GM12878 (cell line): ENCODE data around the gene ARHGAP9. TPM values are rescaled to one million over a fixed set of nuclear protein-coding genes. Genes with fewer than 3 reads are reported as not detected.

Experiments used
- ATAC-seq: fragments of 200-7000 bp; cut with Tn5 transposase; 3 replicates; pipeline ENCODE4 v1.9.1; 2020; ENCODE audit warnings: mild to moderate bottlenecking, moderate library complexity
- BruUV-seq: library from RNA; stranded (reverse); fragments of 400-500 nt; replicated peaks from 2 replicates; lab custom pipeline; 2021; lab: Mats Ljungman, UMichigan
- CTCF ChIA-PET: fragments of 300-600 bp; sonication (Branson Sonifier 250); formaldehyde crosslinking; extraction: SDS; loops from one replicate; lab custom pipeline; 2021; ENCODE audit warnings: inconsistent platforms; lab: Yijun Ruan, JAX
- POLR2A ChIA-PET: fragments of 350-600 bp; formaldehyde crosslinking; extraction: SDS; loops from one replicate; lab custom pipeline; 2021; ENCODE audit warnings: inconsistent platforms; lab: Charles Lee
- RAD21 ChIA-PET: fragments of 300-600 bp; sonication (Branson Sonifier 250); formaldehyde crosslinking; loops from one replicate; lab custom pipeline; 2023; ENCODE audit warnings: antibody characterized with exemption; ENCODE audit not compliant: unreplicated experiment; lab: Charles Lee
- SMC1A ChIA-PET: fragments of 300-600 bp; sonication (Branson Sonifier 250); formaldehyde crosslinking; loops from one replicate; lab custom pipeline; 2023; ENCODE audit not compliant: unreplicated experiment, uncharacterized antibody; lab: Charles Lee
- DNase-seq: peaks from one replicate; pipeline ENCODE4 v3.0.0-alpha.2; 2011; ENCODE audit warnings: low read depth, low spot score
- FAIRE-seq: peaks from 3 replicates; lab custom pipeline; 2011; peaks lifted over from hg19 to GRCh38; lab: Jason Lieb, UNC
- H2AFZ ChIP-seq: 2 replicates; pipeline ENCODE4 v1.6.0; 2011; ENCODE audit warnings: low read depth, low read length, control low read depth; ENCODE audit not compliant: control insufficient read depth
- H3K27ac ChIP-seq: 2 replicates; pipeline ENCODE4 v1.5.1; 2011; ENCODE audit warnings: control low read depth; ENCODE audit not compliant: control insufficient read depth, insufficient read depth
- H3K27me3 ChIP-seq, 2 experiments: replicated peaks in 1 of 2; 2 replicates each; pipeline versions ENCODE4 v1.6.0 to v1.6.1; 2011; ENCODE audit warnings: low read length in 1 of 2; ENCODE audit not compliant: control insufficient read depth in 2 of 2, insufficient read depth in 2 of 2
- H3K36me3 ChIP-seq, 2 experiments: 2 replicates each; pipeline ENCODE4 v1.5.1; 2011; ENCODE audit warnings: low read length in 1 of 2; ENCODE audit not compliant: control insufficient read depth in 2 of 2, insufficient read depth in 2 of 2
- H3K4me1 ChIP-seq: 2 replicates; pipeline ENCODE4 v1.6.1; 2011; ENCODE audit warnings: mild to moderate bottlenecking, low read length, moderate library complexity, mixed read lengths; ENCODE audit not compliant: control insufficient read depth, insufficient read depth
- H3K4me2 ChIP-seq: 2 replicates; pipeline ENCODE4 v1.6.0; 2011; ENCODE audit warnings: control low read depth; ENCODE audit not compliant: control insufficient read depth, insufficient read depth
- H3K4me3 ChIP-seq: fragments of 200-600 bp; sonication (generic); 2 replicates; pipeline ENCODE4 v1.5.1; 2016
- H3K79me2 ChIP-seq: 2 replicates; pipeline ENCODE4 v1.6.0; 2011; ENCODE audit warnings: low read length; ENCODE audit not compliant: control insufficient read depth, insufficient read depth
- H3K9ac ChIP-seq: 2 replicates; pipeline ENCODE4 v1.8.0; 2011; ENCODE audit warnings: low read length, control low read depth, mixed read lengths; ENCODE audit not compliant: control insufficient read depth, insufficient read depth
- H3K9me3 ChIP-seq: replicated peaks from 3 replicates; pipeline ENCODE4 v1.5.1; 2011; ENCODE audit warnings: mild to moderate bottlenecking, low read length; ENCODE audit not compliant: control insufficient read depth, insufficient read depth
- H4K20me1 ChIP-seq: 2 replicates; pipeline ENCODE4 v1.6.0; 2011; ENCODE audit not compliant: control insufficient read depth, insufficient read depth
- ASH2L ChIP-seq: fragments of 300-600, 200-600 bp; sonication (generic); IDR thresholded peaks from 2 replicates; pipeline ENCODE4 v1.6.1; 2017; ENCODE audit warnings: low read depth, mild to moderate bottlenecking, borderline replicate concordance
- HCFC1 ChIP-seq: fragments of 150-350 bp; IDR thresholded peaks from 2 replicates; pipeline ENCODE4 v1.6.1; 2014; ENCODE audit warnings: low read length
- IRF4 ChIP-seq: IDR thresholded peaks from 2 replicates; pipeline ENCODE4 v1.6.1; 2011; ENCODE audit warnings: low read depth, low read length
- JUND ChIP-seq: IDR thresholded peaks from 2 replicates; pipeline ENCODE4 v1.6.1; 2012; ENCODE audit warnings: low read depth, mild to moderate bottlenecking, low read length, improper control_type of control experiment, moderate library complexity
- KDM1A ChIP-seq: fragments of 200-600 bp; sonication (generic); IDR thresholded peaks from 2 replicates; pipeline ENCODE4 v1.6.1; 2016; ENCODE audit warnings: borderline replicate concordance
- PML ChIP-seq: IDR thresholded peaks from 2 replicates; pipeline ENCODE4 v1.6.1; 2012; ENCODE audit warnings: low read length, inconsistent platforms
- SMAD5 ChIP-seq: IDR thresholded peaks from 2 replicates; pipeline ENCODE4 v1.6.1; 2016; ENCODE audit warnings: antibody characterized with exemption, low read depth
- STAT3 ChIP-seq: IDR thresholded peaks from 2 replicates; pipeline ENCODE4 v1.6.1; 2011; ENCODE audit warnings: low read depth, low read length, improper control_type of control experiment
- TCF12 ChIP-seq: IDR thresholded peaks from 2 replicates; pipeline ENCODE4 v1.6.1; 2011; ENCODE audit warnings: low read depth, mild to moderate bottlenecking, low read length
- TCF7 ChIP-seq: IDR thresholded peaks from 2 replicates; pipeline ENCODE4 v1.6.1; 2014; ENCODE audit warnings: antibody characterized with exemption, borderline replicate concordance
- ZBTB33 ChIP-seq: fragments of 450-650 bp; IDR thresholded peaks from 2 replicates; pipeline ENCODE4 v1.6.1; 2017; ENCODE audit warnings: mild to moderate bottlenecking
- ZNF274 ChIP-seq: IDR thresholded peaks from one replicate; pipeline ENCODE4 v1.8.0; 2011; ENCODE audit not compliant: insufficient read length, insufficient read depth
- ZNF622 ChIP-seq: fragments of 450-650 bp; IDR thresholded peaks from 2 replicates; pipeline ENCODE4 v1.6.1; 2017; ENCODE audit warnings: mild to moderate bottlenecking, inconsistent platforms
- WGBS: methylation state at CpG from one replicate; pipeline ENCODE4 v1.1.6; 2016; ENCODE audit warnings: low lambda C conversion rate; ENCODE audit not compliant: insufficient replicate concordance, insufficient coverage; ENCODE audit errors: missing lambda C conversion rate; 5-methylcytosine and 5-hydroxymethylcytosine counted together
- in situ Hi-C: fragments of 300-500 bp; cut with MboI; formaldehyde crosslinking; loops from 9 replicates; pipeline ENCODE4 v1.14.3; 2018; ENCODE audit warnings: mixed read lengths
- intact Hi-C: fragments of 100-400 bp; cut with micrococcal nuclease; formaldehyde crosslinking; loops from one replicate; pipeline ENCODE4 v1.14.2; 2022; ENCODE audit not compliant: unreplicated experiment
- polyA plus RNA-seq, 11 experiments: library from polyadenylated mRNA; depleted of rRNA in 4 of 11; unstranded in 6 of 11; stranded (reverse) in 5 of 11; fragments of >200 nt; fragmentation: Nextera tagmentation in 4 of 11; fragmentation: Illumina TruSeq in 1 of 11; extraction: Ambion mirVana in 4 of 11; extraction: Trizol in 1 of 11; gene quantifications; 1 replicate in 1 of 11; 2 replicates in 10 of 11; pipeline versions ENCODE4 v1.2.1 to v1.2.3, GENCODE V29; 2011 to 2016; ENCODE audit warnings: inconsistent platforms in 2 of 11, missing spikeins in 2 of 11, low read depth in 1 of 11
- total RNA-seq, 4 experiments: library from RNA; depleted of rRNA in 3 of 4; stranded (reverse); fragments of >200 nt in 3 of 4; fragmentation: Illumina TruSeq in 1 of 4; extraction: Trizol in 1 of 4; gene quantifications; 2 replicates each; pipeline versions ENCODE4 v1.2.1 to v1.2.3, GENCODE V29; 2013 to 2021

The ARHGAP9 gene
- total and polyA plus RNA-seq, 10 of the 15 experiments (the other 5 are each of a cell fraction or from before 2014, with no cell fraction given), result 19.5 to 102 (median 76.8) TPM

- BruUV-seq, result no TSS peak
- no peak for ATAC-seq
- 78% methylated on average over 7 of the region's 7 CpGs for WGBS
- no peak for DNase-seq
- ChIA-PET SMC1A (interaction anchor here (0.6 to 7.6 kb wide), 4 partner anchors 9 to 189 kb away, joined by 3 to 226 read pairs (median 6); partner anchors contain the start of gene GLI1), RAD21 (interaction anchor here (1.0 kb wide), 1 partner anchor 19 kb away, joined by 3 read pairs; no protein-coding TSS in a partner anchor), CTCF (interaction anchor here (1.3 to 1.4 kb wide), 2 partner anchors 10 to 189 kb away, joined by 4 to 5 read pairs; partner anchors contain the start of gene GLI1), POLR2A (interaction anchor here (1.3 kb wide), 1 partner anchor 142 kb away, joined by 3 read pairs; no protein-coding TSS in a partner anchor)
- no peaks in the 10 kb centered on the region for H4K20me1 ChIP-seq
- no peak overlapping the region for H3K9ac ChIP-seq
- no peak overlapping the region for H3K4me2 ChIP-seq
- H3K4me1 ChIP-seq, result no peaks in the 10 kb centered on the region
- H3K27ac ChIP-seq, result no peak overlapping the region
- no peak overlapping the region for H2AFZ ChIP-seq
- H3K27me3 ChIP-seq, result no peaks in the 10 kb centered on the region
- intact Hi-C loops, result no loop called here
- H3K9me3 ChIP-seq, result no peaks in the 10 kb centered on the region
- no peak overlapping the region for H3K4me3 ChIP-seq
- no peaks in the 10 kb centered on the region for H3K79me2 ChIP-seq
- H3K36me3 ChIP-seq, result no peaks in the 10 kb centered on the region
- TF ChIP-seq ASH2L (no peak), PML (no peak), ZBTB33 (no peak), TCF7 (no peak), ZNF274 (no peak), STAT3 (no peak), TCF12 (no peak), ZNF622 (no peak), KDM1A (no peak), SMAD5 (no peak), JUND (no peak), IRF4 (no peak), HCFC1 (no peak)
- in situ Hi-C loops, result no loop called here
- no peak for FAIRE-seq
Observed at GRCh38 chr12:57449375-57449774, 30.3 kb downstream of the ARHGAP9 start.
